GM21737 (cell line): ENCODE data around the gene NKD2.

Source experiments
- ATAC-seq: cut with Tn5 transposase; IDR thresholded peaks from one replicate; pipeline ENCODE4 v1.9.1; 2021; ENCODE audit warnings: mild to moderate bottlenecking, moderate library complexity; ENCODE audit not compliant: unreplicated experiment

NKD2 gene

GRCh38 chr5:1040571-1040970 is 32.0 kb downstream of the NKD2 start:
- ATAC-seq, result no peak

DNA sequence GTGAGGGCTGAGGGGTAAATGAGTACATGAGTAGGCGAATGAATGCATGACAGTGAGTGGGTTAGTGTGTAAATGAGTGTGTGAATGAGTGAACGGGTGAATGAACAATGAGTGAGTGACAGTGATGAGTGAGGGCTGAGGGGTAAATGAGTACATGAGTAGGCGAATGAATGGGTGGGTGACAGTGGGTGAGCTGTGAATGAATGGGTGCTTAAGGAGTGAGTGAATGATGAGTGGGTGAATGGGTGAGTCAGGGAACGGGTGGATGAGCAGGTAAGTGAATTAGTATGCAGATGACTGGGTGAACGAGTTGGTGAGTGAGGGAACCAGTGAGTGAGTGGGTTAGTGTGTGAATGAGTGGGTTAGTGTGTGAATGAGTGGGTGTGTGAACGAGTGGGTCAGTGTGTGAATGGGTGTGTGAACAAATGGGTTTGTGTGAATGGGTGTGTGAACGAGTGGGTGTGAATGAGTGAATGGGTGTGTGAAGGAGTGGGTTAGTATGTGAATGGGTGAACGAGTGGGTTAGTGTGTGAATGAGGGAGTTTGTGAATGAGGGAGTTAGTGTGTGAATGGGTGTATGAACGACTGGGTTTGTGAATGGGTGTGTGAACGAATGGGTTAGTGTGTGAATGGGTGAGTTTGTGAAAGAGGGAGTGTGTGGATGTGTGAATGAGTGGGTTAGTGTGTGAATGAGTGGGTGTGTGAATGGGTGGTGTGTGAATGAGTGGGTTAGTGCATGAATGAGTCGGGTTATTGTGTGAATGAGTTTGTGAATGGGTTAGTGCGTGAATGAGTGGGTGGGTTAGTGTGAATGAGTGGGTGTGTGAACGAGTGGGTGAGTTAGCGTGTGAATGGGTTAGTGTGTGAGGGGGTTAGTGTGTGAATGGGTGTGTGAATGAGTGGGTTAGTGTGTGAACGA is 32.9 kb downstream of the NKD2 start:
- no peak for ATAC-seq

GRCh38 chr5:1042626-1043025 is 34.0 kb downstream of the NKD2 start:
- no peak for ATAC-seq

GRCh38 chr5:1043327-1043726 is 34.7 kb downstream of the NKD2 start:
- ATAC-seq, result no peak

- no peak for ATAC-seq
Observed at GRCh38 chr5:1044117-1044516, 35.5 kb downstream of the NKD2 start.

GRCh38 chr5:1045960-1046560 is 37.5 kb downstream of the NKD2 start:
- ATAC-seq, result no peak

- ATAC-seq, result no peak
Observed at GRCh38 chr5:1047332-1047965, 38.8 kb downstream of the NKD2 start.

DNA sequence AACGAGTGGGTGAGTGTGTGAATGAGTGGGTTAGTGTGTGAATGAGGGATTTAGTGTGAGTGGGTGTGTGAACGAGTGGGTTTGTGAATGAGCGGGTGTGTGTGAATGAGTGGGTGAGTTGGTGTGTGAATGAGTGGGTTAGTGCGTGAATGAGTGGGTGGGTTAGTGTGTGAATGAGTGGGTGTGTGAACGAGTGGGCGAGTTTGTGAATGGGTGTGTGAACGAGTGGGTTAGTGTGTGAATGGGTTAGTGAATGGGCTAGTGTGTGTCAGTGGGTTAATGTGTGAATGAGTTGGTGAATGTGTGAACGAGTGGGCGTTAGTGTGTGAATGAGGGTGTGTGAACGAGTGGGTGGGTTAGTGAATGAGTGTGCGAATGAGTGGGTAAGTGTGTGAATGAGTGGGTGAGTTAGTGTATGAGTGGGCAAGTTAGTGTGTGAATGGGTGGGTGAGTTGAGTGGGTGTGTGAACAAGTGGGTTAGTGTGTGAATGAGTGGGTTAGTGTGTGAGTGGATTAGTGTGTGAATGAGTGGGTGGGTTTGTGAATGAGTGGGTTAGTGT is 39.6 kb downstream of the NKD2 start:
- no peak for ATAC-seq

- no peak for ATAC-seq
Observed at GRCh38 chr5:1048861-1049838, 40.5 kb downstream of the NKD2 start.

DNA sequence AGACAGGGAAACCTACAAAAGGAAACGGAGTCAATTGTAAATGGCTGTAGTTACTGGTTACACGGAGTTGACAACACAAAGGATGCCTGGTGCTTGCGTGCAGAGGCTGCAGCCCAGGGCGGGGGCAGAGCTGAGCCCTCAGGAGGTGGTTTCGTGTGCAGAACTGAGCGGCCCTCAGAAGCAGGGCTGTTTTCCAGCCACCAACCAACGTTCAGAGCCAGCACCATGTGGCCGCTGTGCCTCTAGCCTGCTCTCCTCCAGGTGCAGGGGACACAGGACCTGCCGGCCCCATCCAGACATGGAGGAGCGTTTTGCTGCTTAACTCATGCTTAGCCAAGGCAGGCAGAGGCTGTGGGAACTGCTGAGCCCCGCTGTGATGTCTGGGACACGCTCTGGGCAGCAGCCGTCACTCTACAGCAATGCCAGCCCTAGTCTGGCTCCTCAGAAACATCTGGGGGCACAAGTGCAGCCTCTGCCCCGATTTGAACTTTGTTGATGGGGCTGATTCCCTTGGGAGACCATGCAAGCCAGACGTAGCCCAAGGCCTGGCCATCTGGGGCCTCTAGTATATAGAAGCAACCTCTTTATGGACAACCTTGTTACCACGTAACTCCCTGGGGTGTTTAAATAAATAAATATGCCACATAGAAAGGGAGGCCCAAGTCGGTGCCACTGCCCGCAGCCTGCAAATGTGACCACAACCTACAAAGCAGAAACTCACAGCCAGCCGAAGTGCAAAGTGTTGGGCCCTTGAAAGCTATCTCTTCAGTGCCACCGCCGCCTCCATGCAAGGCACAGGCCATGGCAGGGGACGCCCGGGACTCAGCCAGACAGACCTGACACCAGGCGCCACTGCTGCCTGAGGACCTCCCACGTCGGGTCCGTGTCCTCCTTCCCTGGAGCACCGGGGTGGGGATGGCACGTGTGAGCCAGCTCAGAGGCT is 42.1 kb downstream of the NKD2 start:
- ATAC-seq, result no peak

DNA sequence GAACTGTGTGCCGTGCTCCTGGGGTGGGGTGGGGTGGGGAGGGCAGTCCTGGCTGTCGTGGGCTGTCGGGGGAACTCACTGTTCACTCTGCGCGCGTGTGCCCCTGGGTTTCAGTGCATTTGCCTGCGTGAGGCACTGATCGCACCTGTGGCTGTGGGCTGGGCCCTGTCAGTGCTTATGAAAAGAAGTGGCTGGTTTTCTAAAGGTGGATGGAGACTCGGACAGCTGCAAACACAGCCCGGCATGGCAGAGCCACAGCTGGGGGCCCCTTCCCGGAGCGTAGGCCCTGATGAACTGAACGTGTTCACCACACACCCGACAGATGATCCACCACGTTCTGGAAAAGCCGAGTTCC is 42.7 kb downstream of the NKD2 start:
- no peak for ATAC-seq

- no peak for ATAC-seq
Observed at GRCh38 chr5:1052076-1052475, 43.5 kb downstream of the NKD2 start.

DNA sequence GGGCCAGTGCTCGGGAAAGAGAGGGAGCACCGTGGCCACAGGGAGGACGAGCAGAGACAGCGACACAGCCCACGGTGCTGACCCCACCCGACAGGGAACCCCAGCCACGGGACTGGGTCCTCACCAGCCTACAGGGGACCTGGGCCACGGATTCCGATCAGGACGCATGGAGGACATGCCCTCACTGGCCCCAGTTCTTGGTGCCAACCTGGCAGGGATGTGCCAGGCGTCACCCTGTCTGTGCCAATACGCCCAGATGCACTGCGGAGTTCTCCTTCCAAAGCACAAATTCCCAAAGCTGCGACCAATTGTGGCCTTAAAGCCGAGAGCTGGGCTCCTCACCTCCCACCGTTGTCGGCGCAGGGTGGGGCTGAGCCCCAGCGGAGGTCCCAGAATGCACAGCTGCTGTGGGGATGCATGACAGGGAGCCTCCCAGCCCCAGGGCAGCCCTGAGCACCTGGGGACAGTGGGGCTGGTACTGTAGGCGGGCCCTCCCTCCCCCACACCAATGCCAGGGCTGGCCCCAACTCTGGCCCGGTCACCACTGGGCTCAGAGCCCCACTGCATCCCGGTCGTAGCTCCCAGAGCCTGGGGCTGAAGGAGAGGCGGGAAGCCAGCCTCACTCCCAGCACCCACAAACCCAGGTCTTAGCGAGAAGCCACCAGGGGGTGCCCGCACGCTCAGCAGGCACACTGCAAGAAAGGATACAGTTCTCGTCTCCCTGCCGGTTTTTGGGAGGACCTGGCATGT is 44.2 kb downstream of the NKD2 start:
- ATAC-seq, result no peak

- ATAC-seq, result no peak
Observed at GRCh38 chr5:1053391-1054017, 44.9 kb downstream of the NKD2 start.

- no peak for ATAC-seq
Observed at GRCh38 chr5:1054018-1054798, 45.6 kb downstream of the NKD2 start.

GRCh38 chr5:1054799-1055775 is 46.5 kb downstream of the NKD2 start:
- ATAC-seq, result no peak
